Measurements from ENCODE around the gene RELL2. TPM values are rescaled to one million over a fixed set of nuclear protein-coding genes. Genes with fewer than 3 reads are reported as not detected.

The RELL2 gene
- polyA plus RNA-seq, 1 of the 3 experiments (the other 2 are of a cell fraction), result 15.6 TPM

GRCh38 chr5:141649972-141650371 lies 13.2 kb downstream of the RELL2 start:
- Histone ChIP-seq H3K36me3 (replicated peaks in 1 of 2; ENCODE audit: control insufficient read depth in 1 of 2, insufficient read depth in 2 of 2, low read length in 1 of 2) (peaks cover 8 to 37% of the 10 kb centered on the region in 2 experiments), H3K9me2 (no peaks in the 10 kb centered on the region), H4K20me1 (ENCODE audit: insufficient read depth) (no peaks in the 10 kb centered on the region), H3K27ac (ENCODE audit: low read depth in 2 of 2, low read length in 1 of 2) (no peak overlapping the region), H3K9me3 (no peaks in the 10 kb centered on the region), H3F3A (replicated peaks; ENCODE audit: insufficient read depth) (peaks cover 6% of the 10 kb centered on the region), H3K4me2 (peak overlapping the region; percentile 93), H3K9ac (no peak overlapping the region), H3K4me1 (ENCODE audit: control insufficient read depth in 1 of 2, insufficient read depth in 2 of 2, low read depth in 1 of 2, low read length in 1 of 2) (peaks cover 0 to 15% of the 10 kb centered on the region in 2 experiments; a peak in 1 of 4 replicates), H2AFZ (ENCODE audit: low read depth) (no peak overlapping the region), H3K79me2 (ENCODE audit: insufficient read depth) (peaks cover 14% of the 10 kb centered on the region), H3K27me3 (ENCODE audit: insufficient read depth) (no peaks in the 10 kb centered on the region), H3K4me3 (ENCODE audit: low read depth in 2 of 2, low read length in 1 of 2) (peak overlapping the region in 1 of 2 experiments; percentile 83; a peak in 2 of 4 replicates)
- DNase-seq, result no peak
- CTCF ChIA-PET, result interaction anchor here (1.6 to 2.7 kb wide), 3 partner anchors 15 to 83 kb away, joined by 5 to 13 read pairs (median 9); no protein-coding TSS in a partner anchor
- POLR2A ChIA-PET, result interaction anchor here (3.7 kb wide), 1 partner anchor 13 kb away, joined by 18 read pairs; the partner anchor contains the start of genes HDAC3 and RELL2
- TF ChIP-seq FOXJ3 (CRISPR knock-in tag; IDR thresholded peaks at IDR 0.05) (no peak), RFX5 (IDR thresholded peaks at IDR 0.05; ENCODE audit: low read length) (no peak), YY1 (IDR thresholded peaks at IDR 0.05; ENCODE audit: low read depth) (no peak), EP300 (IDR thresholded peaks at IDR 0.05; ENCODE audit: borderline replicate concordance in 1 of 2, low read depth in 1 of 2, low read length in 1 of 2) (no peak), CHD2 (IDR thresholded peaks at IDR 0.05; ENCODE audit: low read length, partially characterized antibody) (no peak), GABPA (IDR thresholded peaks at IDR 0.05; ENCODE audit: low read depth) (no peak), NRF1 (IDR thresholded peaks at IDR 0.05; ENCODE audit: low read depth, low read length) (no peak), ZBTB33 (IDR thresholded peaks at IDR 0.05; ENCODE audit: borderline replicate concordance, low read depth) (no peak), JUND (IDR thresholded peaks at IDR 0.05) (no peak), FOSL2 (IDR thresholded peaks at IDR 0.05; ENCODE audit: borderline replicate concordance, low read depth) (no peak), SIN3A (IDR thresholded peaks at IDR 0.05; ENCODE audit: borderline replicate concordance, low read depth, low read length) (no peak), MXI1 (IDR thresholded peaks at IDR 0.05; ENCODE audit: low read depth, low read length) (no peak), ELF1 (IDR thresholded peaks at IDR 0.05) (no peak)

GRCh38 chr5:141650851-141651727 lies 14.3 kb downstream of the RELL2 start, which contains the start of gene FCHSD1:
Gene FCHSD1 (minus strand): TSS chr5:141651418. CDS start chr5:141651368, 50 bp downstream.
- Histone ChIP-seq H3K9me2 (no peaks in the 10 kb centered on the region), H3K79me2 (ENCODE audit: insufficient read depth) (peaks cover 14% of the 10 kb centered on the region), H3K27ac (ENCODE audit: low read depth in 2 of 2, low read length in 1 of 2) (peak within 1 kb of the TSS in 1 of 2 experiments; percentile 45; a peak in 1 of 4 replicates), H3K4me3 (ENCODE audit: low read depth in 2 of 2, low read length in 1 of 2) (peak within 1 kb of the TSS; percentile 74 to 83), H2AFZ (ENCODE audit: low read depth) (peak within 1 kb of the TSS; percentile 96; the same call in 1 of the 2 replicates), H3K4me1 (ENCODE audit: control insufficient read depth in 1 of 2, insufficient read depth in 2 of 2, low read depth in 1 of 2, low read length in 1 of 2) (peaks cover 0 to 15% of the 10 kb centered on the region in 2 experiments; a peak in 1 of 4 replicates), H3K36me3 (replicated peaks in 1 of 2; ENCODE audit: control insufficient read depth in 1 of 2, insufficient read depth in 2 of 2, low read length in 1 of 2) (peaks cover 4 to 35% of the 10 kb centered on the region in 2 experiments), H3F3A (replicated peaks; ENCODE audit: insufficient read depth) (peaks cover 6% of the 10 kb centered on the region), H3K9me3 (no peaks in the 10 kb centered on the region), H3K9ac (peak within 1 kb of the TSS; percentile 76), H3K27me3 (ENCODE audit: insufficient read depth) (no peaks in the 10 kb centered on the region), H4K20me1 (ENCODE audit: insufficient read depth) (no peaks in the 10 kb centered on the region), H3K4me2 (peak within 1 kb of the TSS; percentile 93)
- 8% methylated on average over 7 of the region's 50 CpGs for WGBS (ENCODE audit: low lambda C conversion rate)
- TF ChIP-seq POLR2AphosphoS5 (IDR thresholded peaks at IDR 0.05; ENCODE audit: low read depth, low read length) (peak; percentile 70; the same call in 1 of the 2 replicates), FOXJ3 (CRISPR knock-in tag; IDR thresholded peaks at IDR 0.05) (no peak), ELF1 (IDR thresholded peaks at IDR 0.05) (peak; percentile 57; the same call in 1 of the 2 replicates)
- DNase-seq, result peak; percentile 99
- CTCF ChIA-PET, result interaction anchor here (0.8 to 4.4 kb wide), 12 partner anchors 9 to 318 kb away, joined by 3 to 36 read pairs (median 4); partner anchors contain the start of genes DIAPH1, HDAC3, RELL2 and RNF14
- POLR2A ChIA-PET, result interaction anchor here (0.9 to 1.9 kb wide), 4 partner anchors 8 to 32 kb away, joined by 3 to 10 read pairs (median 4); partner anchors contain the start of genes DIAPH1, HDAC3 and RELL2

Data from SK-N-SH (cell line).